A549 treated with Mapracorat at 1 μM for 4 hours (cell line): ENCODE measurements around the gene NCOR2. TPM values are rescaled to one million over a fixed set of nuclear protein-coding genes. Genes with fewer than 3 reads are reported as not detected.

Source experiments
- total RNA-seq: library from RNA; stranded (reverse); fragments of 200-300 nt; extraction: Qiagen RNA extraction; gene quantifications from 5 replicates; pipeline ENCODE4 v1.2.3, GENCODE V29; 2022

The NCOR2 gene
- total RNA-seq: 142 to 205 TPM (median 196 TPM) in 5 replicates

DNA sequence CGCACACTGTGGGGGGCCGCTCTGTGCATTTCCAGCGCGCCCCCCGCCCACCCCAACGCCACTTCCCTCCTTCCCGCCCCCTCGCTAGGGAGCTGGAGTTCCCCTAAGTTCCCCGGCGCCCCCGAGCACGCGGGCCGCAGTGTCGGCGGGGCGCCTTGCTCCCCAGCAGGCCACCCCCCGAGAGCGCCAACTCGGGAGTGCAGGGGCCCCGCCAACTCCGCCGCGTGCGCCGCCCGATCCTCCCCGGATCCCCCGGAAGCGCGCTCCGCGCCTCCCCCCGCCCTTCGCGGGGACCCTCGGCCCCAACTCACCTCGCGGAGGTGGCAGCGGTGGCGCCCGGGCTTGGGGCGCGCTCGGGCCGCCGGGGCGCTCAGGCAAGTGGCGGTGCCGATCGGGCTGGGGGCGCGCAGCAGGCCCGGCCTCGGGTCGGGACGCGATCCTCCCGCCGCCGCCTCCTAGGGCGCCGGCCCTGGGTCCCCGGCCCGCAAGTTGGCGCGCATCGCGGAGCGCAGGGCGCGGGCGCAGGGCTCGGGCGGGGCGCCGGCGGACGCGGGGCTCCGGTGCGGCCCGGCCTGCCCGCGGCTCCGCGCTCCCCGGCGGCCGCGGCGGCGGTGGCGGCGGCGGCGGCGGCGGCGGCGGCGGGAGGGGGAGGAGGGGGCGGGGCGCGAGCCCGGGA is at the start of gene NCOR2:
TSS of gene NCOR2 (minus strand) at position 616 of the 676 bp plus-strand sequence. CDS start 72,361 bp downstream, outside the sequence.

